Stomach smooth muscle (tissue), 2 donors: ENCODE results near the gene RPS6KC1.
"Not testable (repeated sequence)": the region's sequence is repeated elsewhere in the genome, so short reads cannot be mapped to it uniquely, and the experiment has no call there.

ENCODE experiments used
- H3K27ac ChIP-seq: one replicate; pipeline ENCODE4 v1.7.0; 2013; ENCODE audit warnings: mild to moderate bottlenecking, low read length, inconsistent platforms
- H3K27me3 ChIP-seq, 2 donors: one replicate each; pipeline ENCODE4 v1.7.0; 2013; ENCODE audit warnings: low read length in 2 of 2; ENCODE audit not compliant: insufficient read depth in 2 of 2, control insufficient read depth in 1 of 2
- H3K36me3 ChIP-seq, 2 donors: one replicate each; pipeline ENCODE4 v1.7.0; 2013; ENCODE audit warnings: low read length in 2 of 2; ENCODE audit not compliant: control insufficient read depth in 2 of 2, insufficient read depth in 2 of 2
- H3K4me1 ChIP-seq: one replicate; pipeline ENCODE4 v1.7.0; 2013; ENCODE audit warnings: low read length; ENCODE audit not compliant: control insufficient read depth, insufficient read depth
- H3K4me3 ChIP-seq, 2 donors: one replicate each; pipeline ENCODE4 v1.7.0; 2013; ENCODE audit warnings: low read length in 2 of 2
- H3K9ac ChIP-seq, 2 donors: one replicate each; pipeline ENCODE4 v1.7.0; 2013; ENCODE audit warnings: low read length in 2 of 2, mild to moderate bottlenecking in 1 of 2
- H3K9me3 ChIP-seq, 2 donors: one replicate each; pipeline ENCODE4 v1.7.0; 2013; ENCODE audit warnings: low read length in 2 of 2; ENCODE audit not compliant: control insufficient read depth in 2 of 2
- donor health status: healthy.
- donor health status: Pancreatic carcinoma.

The RPS6KC1 gene

GRCh38 chr1:213110349-213111300 is 59.6 kb downstream of the RPS6KC1 start:
- no peak overlapping the region for H3K27ac ChIP-seq

DNA sequence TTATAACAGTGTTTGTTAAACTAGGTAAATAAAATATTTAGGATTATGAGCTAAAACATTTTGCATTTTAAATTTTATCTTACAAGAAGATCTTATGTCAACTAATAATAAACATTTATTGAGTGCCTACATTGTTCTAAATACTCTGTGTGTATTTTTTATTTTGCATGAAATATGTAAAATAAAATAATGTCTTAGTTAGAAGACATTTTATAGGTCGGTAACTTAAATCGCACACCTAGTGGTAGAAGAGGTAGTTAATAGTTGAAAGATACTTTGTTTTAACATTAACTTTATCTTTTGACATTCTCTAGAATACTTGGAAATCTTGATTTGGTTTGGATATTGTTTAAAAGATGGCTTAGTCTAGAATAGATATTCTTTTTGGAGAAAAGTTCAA is 60.5 kb downstream of the RPS6KC1 start:
- Histone ChIP-seq H3K27ac (no peak overlapping the region), H3K4me3 (no peak overlapping the region), H3K27me3 (no peaks in the 10 kb centered on the region)

More at GRCh38 chr1:213110349-213111300, 59.6 kb downstream of the RPS6KC1 start:
- H3K27me3 ChIP-seq = no peaks in the 10 kb centered on the region
- no peaks in the 10 kb centered on the region for H3K36me3 ChIP-seq
- H3K4me3 ChIP-seq = no peak overlapping the region
- H3K9me3 ChIP-seq = no peaks in the 10 kb centered on the region
- H3K9ac ChIP-seq = no peak overlapping the region
- peaks cover 2% of the 10 kb centered on the region for H3K4me1 ChIP-seq

GRCh38 chr1:213112723-213113122 is 61.7 kb downstream of the RPS6KC1 start:
- H3K9ac ChIP-seq, H3K4me3 ChIP-seq, H3K27ac ChIP-seq, H3K36me3 ChIP-seq, H3K4me1 ChIP-seq, H3K9me3 ChIP-seq, H3K27me3 ChIP-seq: not testable (repeated sequence)

More for the DNA sequence above, 60.5 kb downstream of the RPS6KC1 start:
- Histone ChIP-seq H3K9ac (no peak overlapping the region), H3K9me3 (no peaks in the 10 kb centered on the region), H3K36me3 (no peaks in the 10 kb centered on the region), H3K4me1 (peaks cover 2% of the 10 kb centered on the region)

GRCh38 chr1:213117699-213118180 is 66.7 kb downstream of the RPS6KC1 start:
- H3K36me3 ChIP-seq, H3K27ac ChIP-seq, H3K27me3 ChIP-seq, H3K9ac ChIP-seq, H3K4me3 ChIP-seq, H3K9me3 ChIP-seq, H3K4me1 ChIP-seq: not testable (repeated sequence)

DNA sequence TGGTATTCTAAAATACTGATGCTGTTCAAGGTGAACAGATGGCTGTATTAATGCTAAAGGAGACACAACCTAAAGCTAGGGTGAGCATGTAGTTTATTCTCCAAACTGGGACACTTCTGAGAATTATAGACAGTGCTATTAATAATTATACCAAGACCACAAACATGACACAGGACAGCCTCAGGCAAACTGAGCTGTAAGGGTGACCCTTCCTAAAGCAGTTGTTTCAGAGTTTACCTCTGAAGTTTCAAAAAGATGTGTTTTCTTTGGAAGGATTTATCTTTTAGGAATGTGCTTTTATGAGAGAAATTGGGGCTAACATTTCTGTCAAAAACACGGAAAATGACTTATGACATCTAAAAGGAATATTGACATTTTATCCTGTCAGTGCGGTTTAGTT is 68.8 kb downstream of the RPS6KC1 start:
- Histone ChIP-seq H3K4me3 (no peak overlapping the region), H3K4me1 (no peaks in the 10 kb centered on the region), H3K27ac (no peak overlapping the region), H3K9me3 (no peaks in the 10 kb centered on the region), H3K36me3 (no peaks in the 10 kb centered on the region), H3K9ac (no peak overlapping the region), H3K27me3 (no peaks in the 10 kb centered on the region)

DNA sequence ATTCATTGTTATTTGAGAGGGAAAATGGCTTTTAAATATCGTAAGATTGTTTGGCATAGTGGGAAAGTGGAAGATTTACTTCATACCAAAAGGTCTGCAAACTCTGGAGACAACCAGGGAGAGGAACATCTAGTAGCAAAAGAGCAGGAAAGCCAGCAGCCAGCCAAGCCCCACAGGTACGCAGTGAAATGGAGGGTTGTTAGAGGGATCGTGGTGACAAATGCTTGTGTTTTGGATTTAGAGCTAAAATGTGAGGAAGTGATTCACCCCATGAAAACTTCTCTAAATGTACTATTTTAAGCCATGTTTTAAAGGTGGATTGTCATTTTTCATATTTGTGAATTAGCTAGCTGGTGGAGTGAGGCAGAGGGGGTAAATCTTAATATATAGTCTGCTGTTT is 69.3 kb downstream of the RPS6KC1 start:
- Histone ChIP-seq H3K27ac (no peak overlapping the region), H3K36me3 (no peaks in the 10 kb centered on the region), H3K4me1 (no peaks in the 10 kb centered on the region), H3K27me3 (no peaks in the 10 kb centered on the region), H3K4me3 (no peak overlapping the region), H3K9ac (no peak overlapping the region), H3K9me3 (no peaks in the 10 kb centered on the region)

GRCh38 chr1:213120961-213121360 is 69.9 kb downstream of the RPS6KC1 start:
- Histone ChIP-seq H3K27ac (no peak overlapping the region), H3K36me3 (no peaks in the 10 kb centered on the region), H3K4me3 (no peak overlapping the region), H3K27me3 (no peaks in the 10 kb centered on the region), H3K9ac (no peak overlapping the region), H3K9me3 (no peaks in the 10 kb centered on the region), H3K4me1 (no peaks in the 10 kb centered on the region)

DNA sequence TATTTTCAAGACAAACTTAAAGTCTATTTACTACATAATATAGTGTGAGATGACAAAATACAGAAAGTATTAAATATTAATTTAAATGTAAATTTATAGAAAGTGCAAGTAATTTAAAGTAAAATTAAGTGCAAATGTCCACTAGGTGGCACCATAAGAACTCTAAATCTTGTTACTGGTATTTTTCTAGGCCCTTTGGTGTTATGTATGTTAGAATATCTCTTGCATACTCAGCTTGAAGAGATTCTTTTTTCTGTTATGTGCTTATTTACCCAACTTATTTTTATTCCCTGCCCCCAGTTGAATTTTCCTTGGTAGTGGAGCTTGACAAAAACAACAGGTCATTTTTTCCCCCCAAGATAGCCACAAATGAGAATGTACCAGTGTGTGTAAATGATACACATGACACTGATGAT is 71.5 kb downstream of the RPS6KC1 start:
- no peak overlapping the region for H3K4me3 ChIP-seq
- no peaks in the 10 kb centered on the region for H3K27me3 ChIP-seq
- H3K36me3 ChIP-seq = no peaks in the 10 kb centered on the region
- no peaks in the 10 kb centered on the region for H3K4me1 ChIP-seq
- H3K27ac ChIP-seq = no peak overlapping the region
- no peak overlapping the region for H3K9ac ChIP-seq
- no peaks in the 10 kb centered on the region for H3K9me3 ChIP-seq

DNA sequence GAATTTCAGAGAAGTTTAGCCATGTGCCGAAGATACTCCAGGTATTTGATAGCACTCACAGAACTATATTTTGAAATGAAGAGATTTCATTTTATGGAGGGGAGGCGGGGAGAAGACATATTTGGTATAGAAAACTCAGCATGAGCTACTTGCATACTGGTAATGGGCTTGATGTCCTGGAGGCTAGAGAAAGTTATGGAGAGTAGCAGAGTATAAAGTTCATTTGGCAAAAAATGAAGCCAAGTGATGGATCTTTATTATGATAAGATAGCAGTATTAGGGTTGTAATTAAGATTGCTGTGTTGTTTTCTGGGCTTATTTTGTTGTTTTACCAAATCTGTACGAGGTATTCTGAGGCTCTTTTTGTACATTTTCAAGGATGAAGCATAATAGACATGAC is 72.0 kb downstream of the RPS6KC1 start:
- no peaks in the 10 kb centered on the region for H3K36me3 ChIP-seq
- no peaks in the 10 kb centered on the region for H3K27me3 ChIP-seq
- H3K27ac ChIP-seq = no peak overlapping the region
- H3K9me3 ChIP-seq = no peaks in the 10 kb centered on the region
- no peak overlapping the region for H3K9ac ChIP-seq
- H3K4me1 ChIP-seq = no peaks in the 10 kb centered on the region
- H3K4me3 ChIP-seq = no peak overlapping the region

GRCh38 chr1:213123536-213123935 is 72.5 kb downstream of the RPS6KC1 start:
- Histone ChIP-seq H3K9ac (no peak overlapping the region), H3K27me3 (no peaks in the 10 kb centered on the region), H3K4me1 (no peaks in the 10 kb centered on the region), H3K9me3 (no peaks in the 10 kb centered on the region), H3K4me3 (no peak overlapping the region), H3K27ac (no peak overlapping the region), H3K36me3 (no peaks in the 10 kb centered on the region)

- H3K4me3 ChIP-seq = no peak overlapping the region
- no peak overlapping the region for H3K9ac ChIP-seq
- no peaks in the 10 kb centered on the region for H3K4me1 ChIP-seq
- H3K27me3 ChIP-seq = no peaks in the 10 kb centered on the region
- no peak overlapping the region for H3K27ac ChIP-seq
- no peaks in the 10 kb centered on the region for H3K36me3 ChIP-seq
- H3K9me3 ChIP-seq = no peaks in the 10 kb centered on the region
These were observed 73.5 kb downstream of the RPS6KC1 start for GRCh38 chr1:213124590-213124989.
